Stimulated activated memory B cell treated with anti-CD40 and anti-IgM and Interleukin-4, amounts not matched to agents 10 μg/mL and 1 μg/mL and 100 μg/mL, for 72 hours (primary cell): ENCODE measurements around the gene UGT3A2.
"Not testable (repeated sequence)": the region's sequence is repeated elsewhere in the genome, so short reads cannot be mapped to it uniquely, and the experiment has no call there.

Experiments used
- ATAC-seq: fragments of 150-1000 bp; cut with Tn5 transposase; 2 replicates; pipeline ENCODE4 v1.10.0; 2021
- H3K27ac Mint-ChIP-seq: one replicate; pipeline ENCODE4 v1.8.0; 2022; ENCODE audit warnings: mild to moderate bottlenecking, mixed read lengths
- H3K27me3 Mint-ChIP-seq: one replicate; pipeline ENCODE4 v1.8.0; 2022; ENCODE audit warnings: mixed read lengths
- H3K36me3 Mint-ChIP-seq: one replicate; pipeline ENCODE4 v1.8.0; 2022; ENCODE audit warnings: mixed read lengths
- H3K4me1 Mint-ChIP-seq: one replicate; pipeline ENCODE4 v1.8.0; 2022; ENCODE audit warnings: mixed read lengths
- H3K4me3 Mint-ChIP-seq: one replicate; pipeline ENCODE4 v1.8.0; 2022; ENCODE audit warnings: mild to moderate bottlenecking, moderate library complexity, mixed read lengths
- H3K9me3 Mint-ChIP-seq: one replicate; pipeline ENCODE4 v1.8.0; 2022; ENCODE audit warnings: mixed read lengths

The UGT3A2 gene

GRCh38 chr5:36033047-36033446 lies 33.6 kb downstream of the UGT3A2 start:
- Mint-ChIP-seq H3K36me3 (no peaks in the 10 kb centered on the region), H3K9me3 (no peaks in the 10 kb centered on the region), H3K27ac (no peak overlapping the region), H3K4me1 (no peaks in the 10 kb centered on the region), H3K27me3 (no peaks in the 10 kb centered on the region), H3K4me3 (no peak overlapping the region)
- ATAC-seq: no peak

GRCh38 chr5:36031223-36031622 lies 35.5 kb downstream of the UGT3A2 start:
- no peak overlapping the region for H3K27ac Mint-ChIP-seq

GRCh38 chr5:36029914-36030313 lies 36.8 kb downstream of the UGT3A2 start:
- H3K36me3 Mint-ChIP-seq: no peaks in the 10 kb centered on the region
- H3K27ac Mint-ChIP-seq: no peak overlapping the region

More at GRCh38 chr5:36031223-36031622, 35.5 kb downstream of the UGT3A2 start:
- no peaks in the 10 kb centered on the region for H3K4me1 Mint-ChIP-seq
- no peak overlapping the region for H3K4me3 Mint-ChIP-seq
- H3K36me3 Mint-ChIP-seq: no peaks in the 10 kb centered on the region
- H3K27me3 Mint-ChIP-seq: no peaks in the 10 kb centered on the region
- ATAC-seq: no peak
- no peaks in the 10 kb centered on the region for H3K9me3 Mint-ChIP-seq

GRCh38 chr5:36028816-36029465 lies 37.7 kb downstream of the UGT3A2 start:
- Mint-ChIP-seq H3K4me1 (no peaks in the 10 kb centered on the region), H3K36me3 (no peaks in the 10 kb centered on the region), H3K27me3 (peaks cover 7% of the 10 kb centered on the region), H3K9me3 (peaks cover 6% of the 10 kb centered on the region), H3K4me3 (no peak overlapping the region), H3K27ac (no peak overlapping the region)
- no peak for ATAC-seq

More at GRCh38 chr5:36029914-36030313, 36.8 kb downstream of the UGT3A2 start:
- no peak for ATAC-seq
- Mint-ChIP-seq H3K9me3 (peaks cover 2% of the 10 kb centered on the region), H3K4me3 (no peak overlapping the region), H3K4me1 (no peaks in the 10 kb centered on the region), H3K27me3 (no peaks in the 10 kb centered on the region)

- H3K36me3 Mint-ChIP-seq: no peaks in the 10 kb centered on the region
- ATAC-seq: no peak
- H3K4me3 Mint-ChIP-seq: no peak overlapping the region
- peaks cover 7% of the 10 kb centered on the region for H3K9me3 Mint-ChIP-seq
- H3K27me3 Mint-ChIP-seq: peaks cover 7% of the 10 kb centered on the region
- no peaks in the 10 kb centered on the region for H3K4me1 Mint-ChIP-seq
- no peak overlapping the region for H3K27ac Mint-ChIP-seq
Observed at GRCh38 chr5:36027711-36028110, 39.0 kb downstream of the UGT3A2 start.

GRCh38 chr5:36026706-36027465 lies 39.8 kb downstream of the UGT3A2 start:
- no peaks in the 10 kb centered on the region for H3K36me3 Mint-ChIP-seq
- no peak for ATAC-seq
- H3K4me3 Mint-ChIP-seq: no peak overlapping the region

GRCh38 chr5:36022246-36022645 lies 44.4 kb downstream of the UGT3A2 start:
- H3K4me1 Mint-ChIP-seq, ATAC-seq, H3K27me3 Mint-ChIP-seq, H3K27ac Mint-ChIP-seq, H3K4me3 Mint-ChIP-seq, H3K36me3 Mint-ChIP-seq: not testable (repeated sequence)
- peaks cover 10% of the 10 kb centered on the region for H3K9me3 Mint-ChIP-seq

More at GRCh38 chr5:36026706-36027465, 39.8 kb downstream of the UGT3A2 start:
- Mint-ChIP-seq H3K27ac (no peak overlapping the region), H3K4me1 (no peaks in the 10 kb centered on the region), H3K27me3 (peaks cover 7% of the 10 kb centered on the region), H3K9me3 (peaks cover 10% of the 10 kb centered on the region)

- not testable (repeated sequence) for ATAC-seq, H3K36me3 Mint-ChIP-seq, H3K4me3 Mint-ChIP-seq, H3K9me3 Mint-ChIP-seq, H3K27me3 Mint-ChIP-seq, H3K27ac Mint-ChIP-seq, H3K4me1 Mint-ChIP-seq
Observed at GRCh38 chr5:36019584-36019983, 47.1 kb downstream of the UGT3A2 start.

- no peak overlapping the region for H3K27ac Mint-ChIP-seq
- H3K4me3 Mint-ChIP-seq: no peak overlapping the region
- no peaks in the 10 kb centered on the region for H3K4me1 Mint-ChIP-seq
- H3K36me3 Mint-ChIP-seq: no peaks in the 10 kb centered on the region
- ATAC-seq: no peak
- no peaks in the 10 kb centered on the region for H3K27me3 Mint-ChIP-seq
- peaks cover 14% of the 10 kb centered on the region for H3K9me3 Mint-ChIP-seq
Observed at GRCh38 chr5:36017622-36018021, 49.1 kb downstream of the UGT3A2 start.

- H3K27me3 Mint-ChIP-seq: no peaks in the 10 kb centered on the region
- no peak overlapping the region for H3K4me3 Mint-ChIP-seq
- H3K9me3 Mint-ChIP-seq: peaks cover 17% of the 10 kb centered on the region
- no peak for ATAC-seq
- no peaks in the 10 kb centered on the region for H3K36me3 Mint-ChIP-seq
- H3K27ac Mint-ChIP-seq: no peak overlapping the region
- H3K4me1 Mint-ChIP-seq: no peaks in the 10 kb centered on the region
Observed at GRCh38 chr5:36017004-36017403, 49.7 kb downstream of the UGT3A2 start.

GRCh38 chr5:36013182-36013581 lies 53.5 kb downstream of the UGT3A2 start:
- ATAC-seq: no peak
- no peaks in the 10 kb centered on the region for H3K27me3 Mint-ChIP-seq
- H3K4me1 Mint-ChIP-seq: no peaks in the 10 kb centered on the region
- no peaks in the 10 kb centered on the region for H3K36me3 Mint-ChIP-seq
- no peak overlapping the region for H3K4me3 Mint-ChIP-seq
- H3K27ac Mint-ChIP-seq: no peak overlapping the region
- H3K9me3 Mint-ChIP-seq: peaks cover 22% of the 10 kb centered on the region

- peaks cover 22% of the 10 kb centered on the region for H3K9me3 Mint-ChIP-seq
- no peak overlapping the region for H3K4me3 Mint-ChIP-seq
- H3K4me1 Mint-ChIP-seq: no peaks in the 10 kb centered on the region
- ATAC-seq: no peak
- H3K27me3 Mint-ChIP-seq: no peaks in the 10 kb centered on the region
- no peaks in the 10 kb centered on the region for H3K36me3 Mint-ChIP-seq
- no peak overlapping the region for H3K27ac Mint-ChIP-seq
Observed at GRCh38 chr5:36009698-36010097, 57.0 kb downstream of the UGT3A2 start.

- H3K27me3 Mint-ChIP-seq: no peaks in the 10 kb centered on the region
- H3K27ac Mint-ChIP-seq: no peak overlapping the region
- peaks cover 8% of the 10 kb centered on the region for H3K9me3 Mint-ChIP-seq
- no peaks in the 10 kb centered on the region for H3K36me3 Mint-ChIP-seq
- H3K4me3 Mint-ChIP-seq: no peak overlapping the region
- H3K4me1 Mint-ChIP-seq: no peaks in the 10 kb centered on the region
- ATAC-seq: no peak
Observed at GRCh38 chr5:36007366-36007765, 59.3 kb downstream of the UGT3A2 start.

GRCh38 chr5:36006163-36006562 lies 60.5 kb downstream of the UGT3A2 start:
- Mint-ChIP-seq H3K4me1 (no peaks in the 10 kb centered on the region), H3K36me3 (no peaks in the 10 kb centered on the region)

GRCh38 chr5:36001032-36001431 lies 65.7 kb downstream of the UGT3A2 start:
- H3K27me3 Mint-ChIP-seq: no peaks in the 10 kb centered on the region
- no peak overlapping the region for H3K4me3 Mint-ChIP-seq
- H3K27ac Mint-ChIP-seq: no peak overlapping the region
- no peaks in the 10 kb centered on the region for H3K4me1 Mint-ChIP-seq
- no peak for ATAC-seq
- H3K36me3 Mint-ChIP-seq: no peaks in the 10 kb centered on the region
- peaks cover 4% of the 10 kb centered on the region for H3K9me3 Mint-ChIP-seq

More at GRCh38 chr5:36006163-36006562, 60.5 kb downstream of the UGT3A2 start:
- Mint-ChIP-seq H3K27ac (no peak overlapping the region), H3K27me3 (no peaks in the 10 kb centered on the region), H3K9me3 (peaks cover 3% of the 10 kb centered on the region), H3K4me3 (no peak overlapping the region)
- ATAC-seq: no peak

GRCh38 chr5:35999547-35999946 lies 67.1 kb downstream of the UGT3A2 start:
- no peak for ATAC-seq
- H3K9me3 Mint-ChIP-seq: peaks cover 4% of the 10 kb centered on the region
- no peaks in the 10 kb centered on the region for H3K36me3 Mint-ChIP-seq
- no peaks in the 10 kb centered on the region for H3K4me1 Mint-ChIP-seq
- H3K4me3 Mint-ChIP-seq: no peak overlapping the region
- no peaks in the 10 kb centered on the region for H3K27me3 Mint-ChIP-seq
- no peak overlapping the region for H3K27ac Mint-ChIP-seq
